Hepatocyte (in vitro differentiated cells): ENCODE measurements around the gene DLGAP3.

Source experiments
- EZH2 ChIP-seq: fragments of 200-600 bp; sonication (generic); IDR thresholded peaks from 2 replicates; pipeline ENCODE4 v1.6.1; 2016; ENCODE audit warnings: antibody characterized with exemption, mild to moderate bottlenecking, borderline replicate concordance
- TF ChIP-seq, protein P1 (sequence below): fragments of 200-600 bp; sonication (generic); IDR thresholded peaks from 2 replicates; pipeline ENCODE4 v1.5.1; 2016; ENCODE audit warnings: antibody characterized with exemption, mild to moderate bottlenecking; ENCODE audit not compliant: poor library complexity

DNA sequence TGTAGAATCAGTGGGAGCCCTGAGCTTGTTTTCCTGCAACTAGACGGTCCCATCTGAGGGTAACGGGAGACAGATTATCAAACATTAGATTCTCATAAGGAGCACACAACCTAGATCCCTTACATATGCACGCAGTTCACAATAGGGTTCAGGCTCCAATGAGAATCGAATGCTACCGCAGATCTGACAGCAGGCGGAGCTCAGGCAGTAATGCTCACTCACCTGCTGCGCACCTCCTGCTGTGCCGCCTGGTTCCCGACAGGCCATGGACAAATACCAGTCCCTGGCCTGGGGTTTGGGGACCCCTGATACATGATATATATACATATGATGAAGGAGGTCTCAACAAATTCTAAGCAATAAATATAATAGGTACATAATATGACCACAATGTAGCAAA is 50.2 kb downstream of the DLGAP3 start:
- TF ChIP-seq, protein P1, sequence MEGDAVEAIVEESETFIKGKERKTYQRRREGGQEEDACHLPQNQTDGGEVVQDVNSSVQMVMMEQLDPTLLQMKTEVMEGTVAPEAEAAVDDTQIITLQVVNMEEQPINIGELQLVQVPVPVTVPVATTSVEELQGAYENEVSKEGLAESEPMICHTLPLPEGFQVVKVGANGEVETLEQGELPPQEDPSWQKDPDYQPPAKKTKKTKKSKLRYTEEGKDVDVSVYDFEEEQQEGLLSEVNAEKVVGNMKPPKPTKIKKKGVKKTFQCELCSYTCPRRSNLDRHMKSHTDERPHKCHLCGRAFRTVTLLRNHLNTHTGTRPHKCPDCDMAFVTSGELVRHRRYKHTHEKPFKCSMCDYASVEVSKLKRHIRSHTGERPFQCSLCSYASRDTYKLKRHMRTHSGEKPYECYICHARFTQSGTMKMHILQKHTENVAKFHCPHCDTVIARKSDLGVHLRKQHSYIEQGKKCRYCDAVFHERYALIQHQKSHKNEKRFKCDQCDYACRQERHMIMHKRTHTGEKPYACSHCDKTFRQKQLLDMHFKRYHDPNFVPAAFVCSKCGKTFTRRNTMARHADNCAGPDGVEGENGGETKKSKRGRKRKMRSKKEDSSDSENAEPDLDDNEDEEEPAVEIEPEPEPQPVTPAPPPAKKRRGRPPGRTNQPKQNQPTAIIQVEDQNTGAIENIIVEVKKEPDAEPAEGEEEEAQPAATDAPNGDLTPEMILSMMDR: no peak
- TF ChIP-seq EZH2: no peak
